Measurements from ENCODE around the gene SETD3. TPM values are rescaled to one million over a fixed set of nuclear protein-coding genes. Genes with fewer than 3 reads are reported as not detected.
A peak's percentile ranks its signal among the peaks of the same experiment; 100 is the strongest.

Gene SETD3
- total and polyA plus RNA-seq, 4 donors: 41.0 to 66.0 (median 56.8) TPM

GRCh38 chr14:99420711-99421110, 59.9 kb downstream of the SETD3 start:
- no peaks in the 10 kb centered on the region for H3K4me1 ChIP-seq (ENCODE audit: control insufficient read depth in 1 of 2, insufficient read depth in 2 of 2, low read length in 2 of 2)
- H3K4me3 ChIP-seq (ENCODE audit: low read length in 2 of 2): no peak overlapping the region
- H3K9me3 ChIP-seq (ENCODE audit: control insufficient read depth, low read length): no peaks in the 10 kb centered on the region
- no peak overlapping the region for H3K27ac ChIP-seq (ENCODE audit: low read depth in 1 of 2, low read length in 2 of 2)
- DNase-seq (no peak), ATAC-seq (ENCODE audit: low FRiP score) (no peak)
- intact Hi-C loops (cut with DNase I): no loop called here
- WGBS, 2 donors: 59 to 73% methylated on average over 4 to 6 of the region's 6 CpGs
- no peaks in the 10 kb centered on the region for H3K27me3 ChIP-seq (ENCODE audit: control insufficient read depth in 1 of 2, insufficient read depth in 2 of 2, low read length in 1 of 2)
- H3K36me3 ChIP-seq (ENCODE audit: control insufficient read depth in 1 of 2, insufficient read depth in 2 of 2, low read length in 1 of 2): no peaks in the 10 kb centered on the region

- no peak overlapping the region for H3K4me3 ChIP-seq (ENCODE audit: low read length in 2 of 2)
- H3K9me3 ChIP-seq (ENCODE audit: control insufficient read depth, low read length): no peaks in the 10 kb centered on the region
- ATAC-seq (ENCODE audit: low FRiP score) (no peak), DNase-seq (no peak)
- H3K36me3 ChIP-seq (ENCODE audit: control insufficient read depth in 1 of 2, insufficient read depth in 2 of 2, low read length in 1 of 2): no peaks in the 10 kb centered on the region
- WGBS, 2 donors: 93% methylated on average over 4 of the region's 4 CpGs
- intact Hi-C loops (cut with DNase I): no loop called here
- H3K4me1 ChIP-seq (ENCODE audit: control insufficient read depth in 1 of 2, insufficient read depth in 2 of 2, low read length in 2 of 2): no peaks in the 10 kb centered on the region
- no peak overlapping the region for H3K27ac ChIP-seq (ENCODE audit: low read depth in 1 of 2, low read length in 2 of 2)
- no peaks in the 10 kb centered on the region for H3K27me3 ChIP-seq (ENCODE audit: control insufficient read depth in 1 of 2, insufficient read depth in 2 of 2, low read length in 1 of 2)
Observed at GRCh38 chr14:99419905-99420304, 60.8 kb downstream of the SETD3 start.

- H3K9me3 ChIP-seq (ENCODE audit: control insufficient read depth, low read length): no peaks in the 10 kb centered on the region
- ATAC-seq (ENCODE audit: low FRiP score) (no peak), DNase-seq (no peak)
- intact Hi-C loops (cut with DNase I): no loop called here
- H3K27me3 ChIP-seq (ENCODE audit: control insufficient read depth in 1 of 2, insufficient read depth in 2 of 2, low read length in 1 of 2): no peaks in the 10 kb centered on the region
- no peak overlapping the region for H3K27ac ChIP-seq (ENCODE audit: low read depth in 1 of 2, low read length in 2 of 2)
- no peaks in the 10 kb centered on the region for H3K4me1 ChIP-seq (ENCODE audit: control insufficient read depth in 1 of 2, insufficient read depth in 2 of 2, low read length in 2 of 2)
- WGBS, 2 donors: 82% methylated on average over 1 of the region's 1 CpG
- H3K4me3 ChIP-seq (ENCODE audit: low read length in 2 of 2): no peak overlapping the region
- no peaks in the 10 kb centered on the region for H3K36me3 ChIP-seq (ENCODE audit: control insufficient read depth in 1 of 2, insufficient read depth in 2 of 2, low read length in 1 of 2)
Observed at GRCh38 chr14:99418242-99418641, 62.4 kb downstream of the SETD3 start.

GRCh38 chr14:99416909-99417308, 63.8 kb downstream of the SETD3 start:
- Histone ChIP-seq H3K36me3 (ENCODE audit: control insufficient read depth in 1 of 2, insufficient read depth in 2 of 2, low read length in 1 of 2) (peaks cover 0 to 2% of the 10 kb centered on the region in 2 donors), H3K9me3 (ENCODE audit: control insufficient read depth, low read length) (no peaks in the 10 kb centered on the region), H3K4me1 (ENCODE audit: control insufficient read depth in 1 of 2, insufficient read depth in 2 of 2, low read length in 2 of 2) (no peaks in the 10 kb centered on the region), H3K27me3 (ENCODE audit: control insufficient read depth in 1 of 2, insufficient read depth in 2 of 2, low read length in 1 of 2) (no peaks in the 10 kb centered on the region), H3K27ac (ENCODE audit: low read depth in 1 of 2, low read length in 2 of 2) (no peak overlapping the region), H3K4me3 (ENCODE audit: low read length in 2 of 2) (no peak overlapping the region)
- DNase-seq (no peak), ATAC-seq (ENCODE audit: low FRiP score) (no peak)
- WGBS, 2 donors: 88 to 93% methylated on average over 5 of the region's 5 CpGs
- intact Hi-C loops (cut with DNase I): no loop called here

GRCh38 chr14:99415496-99416281, 65.0 kb downstream of the SETD3 start:
- peak; percentile 80 for ATAC-seq (ENCODE audit: low FRiP score)
- H3K4me1 ChIP-seq (ENCODE audit: control insufficient read depth in 1 of 2, insufficient read depth in 2 of 2, low read length in 2 of 2): no peaks in the 10 kb centered on the region
- H3K9me3 ChIP-seq (ENCODE audit: control insufficient read depth, low read length): no peaks in the 10 kb centered on the region
- no peak for DNase-seq
- intact Hi-C loops (cut with DNase I): no loop called here
- H3K4me3 ChIP-seq (ENCODE audit: low read length in 2 of 2): no peak overlapping the region
- no peak overlapping the region for H3K27ac ChIP-seq (ENCODE audit: low read depth in 1 of 2, low read length in 2 of 2)
- no peaks in the 10 kb centered on the region for H3K27me3 ChIP-seq (ENCODE audit: control insufficient read depth in 1 of 2, insufficient read depth in 2 of 2, low read length in 1 of 2)
- peaks cover 0 to 2% of the 10 kb centered on the region in 2 donors for H3K36me3 ChIP-seq (ENCODE audit: control insufficient read depth in 1 of 2, insufficient read depth in 2 of 2, low read length in 1 of 2)
- 0 to 2% methylated on average over 2 of the region's 2 CpGs for WGBS, 2 donors

GRCh38 chr14:99413911-99414310, 66.7 kb downstream of the SETD3 start:
- peaks cover 0 to 2% of the 10 kb centered on the region in 2 donors for H3K36me3 ChIP-seq (ENCODE audit: control insufficient read depth in 1 of 2, insufficient read depth in 2 of 2, low read length in 1 of 2)
- ATAC-seq (ENCODE audit: low FRiP score): no peak
- 91 to 93% methylated on average over 17 of the region's 17 CpGs for WGBS, 2 donors

GRCh38 chr14:99413172-99413571, 67.5 kb downstream of the SETD3 start:
- no peaks in the 10 kb centered on the region for H3K9me3 ChIP-seq (ENCODE audit: control insufficient read depth, low read length)
- no peak overlapping the region for H3K27ac ChIP-seq (ENCODE audit: low read depth in 1 of 2, low read length in 2 of 2)
- H3K27me3 ChIP-seq (ENCODE audit: control insufficient read depth in 1 of 2, insufficient read depth in 2 of 2, low read length in 1 of 2): no peaks in the 10 kb centered on the region
- no peak overlapping the region for H3K4me3 ChIP-seq (ENCODE audit: low read length in 2 of 2)
- H3K4me1 ChIP-seq (ENCODE audit: control insufficient read depth in 1 of 2, insufficient read depth in 2 of 2, low read length in 2 of 2): no peaks in the 10 kb centered on the region
- no peak for DNase-seq
- 91 to 92% methylated on average over 6 of the region's 6 CpGs for WGBS, 2 donors
- H3K36me3 ChIP-seq (ENCODE audit: control insufficient read depth in 1 of 2, insufficient read depth in 2 of 2, low read length in 1 of 2): peaks cover 0 to 2% of the 10 kb centered on the region in 2 donors
- intact Hi-C loops (cut with DNase I): no loop called here
- no peak for ATAC-seq (ENCODE audit: low FRiP score)

More at GRCh38 chr14:99413911-99414310, 66.7 kb downstream of the SETD3 start:
- intact Hi-C loops (cut with DNase I): no loop called here
- H3K27ac ChIP-seq (ENCODE audit: low read depth in 1 of 2, low read length in 2 of 2): no peak overlapping the region
- H3K4me3 ChIP-seq (ENCODE audit: low read length in 2 of 2): no peak overlapping the region
- H3K27me3 ChIP-seq (ENCODE audit: control insufficient read depth in 1 of 2, insufficient read depth in 2 of 2, low read length in 1 of 2): no peaks in the 10 kb centered on the region
- no peaks in the 10 kb centered on the region for H3K9me3 ChIP-seq (ENCODE audit: control insufficient read depth, low read length)
- no peak for DNase-seq
- H3K4me1 ChIP-seq (ENCODE audit: control insufficient read depth in 1 of 2, insufficient read depth in 2 of 2, low read length in 2 of 2): no peaks in the 10 kb centered on the region

GRCh38 chr14:99412117-99413061, 68.3 kb downstream of the SETD3 start:
- peaks cover 0 to 3% of the 10 kb centered on the region in 2 donors for H3K36me3 ChIP-seq (ENCODE audit: control insufficient read depth in 1 of 2, insufficient read depth in 2 of 2, low read length in 1 of 2)
- 83% methylated on average over 17 of the region's 17 CpGs for WGBS, 2 donors

More at GRCh38 chr14:99412117-99413061, 68.3 kb downstream of the SETD3 start:
- ATAC-seq (ENCODE audit: low FRiP score) (no peak), DNase-seq (no peak)
- intact Hi-C loops (cut with DNase I): no loop called here
- Histone ChIP-seq H3K4me1 (ENCODE audit: control insufficient read depth in 1 of 2, insufficient read depth in 2 of 2, low read length in 2 of 2) (no peaks in the 10 kb centered on the region), H3K9me3 (ENCODE audit: control insufficient read depth, low read length) (no peaks in the 10 kb centered on the region), H3K27me3 (ENCODE audit: control insufficient read depth in 1 of 2, insufficient read depth in 2 of 2, low read length in 1 of 2) (no peaks in the 10 kb centered on the region), H3K4me3 (ENCODE audit: low read length in 2 of 2) (no peak overlapping the region), H3K27ac (ENCODE audit: low read depth in 1 of 2, low read length in 2 of 2) (no peak overlapping the region)
